SK-N-MC (cell line): ENCODE results near the gene ANKRD40CL.

Source experiments
- EZH2 ChIP-seq: fragments of 200-600 bp; sonication (generic); IDR thresholded peaks from one replicate; pipeline ENCODE4 v1.6.1; 2017; ENCODE audit warnings: antibody characterized with exemption
- POLR2AphosphoS5 ChIP-seq: IDR thresholded peaks from 2 replicates; pipeline ENCODE4 v1.6.1; 2012; ENCODE audit warnings: mild to moderate bottlenecking, low read depth, low read length, borderline replicate concordance

GRCh38 chr17:50767446-50767845 is at the start of gene ANKRD40CL:
- TF ChIP-seq EZH2 (no peak), POLR2AphosphoS5 (no peak)
